SK-N-DZ (cell line): Measurements from ENCODE around the gene NLN.
"Not testable (repeated sequence)": the region's sequence is repeated elsewhere in the genome, so short reads cannot be mapped to it uniquely, and the experiment has no call there.

Experiments
- DNase-seq: peaks from one replicate; pipeline ENCODE4 v3.0.0-alpha.2; 2015; ENCODE audit warnings: low spot score

The NLN gene

GRCh38 chr5:65772963-65773362 is 51.0 kb downstream of the NLN start:
- not testable (repeated sequence) for DNase-seq

- no peak for DNase-seq
Measured at GRCh38 chr5:65774346-65774745, 52.3 kb downstream of the NLN start.

GRCh38 chr5:65775476-65775875 is 53.5 kb downstream of the NLN start:
- DNase-seq, result no peak

GRCh38 chr5:65776441-65777141 is 54.6 kb downstream of the NLN start:
- DNase-seq, result no peak

DNA sequence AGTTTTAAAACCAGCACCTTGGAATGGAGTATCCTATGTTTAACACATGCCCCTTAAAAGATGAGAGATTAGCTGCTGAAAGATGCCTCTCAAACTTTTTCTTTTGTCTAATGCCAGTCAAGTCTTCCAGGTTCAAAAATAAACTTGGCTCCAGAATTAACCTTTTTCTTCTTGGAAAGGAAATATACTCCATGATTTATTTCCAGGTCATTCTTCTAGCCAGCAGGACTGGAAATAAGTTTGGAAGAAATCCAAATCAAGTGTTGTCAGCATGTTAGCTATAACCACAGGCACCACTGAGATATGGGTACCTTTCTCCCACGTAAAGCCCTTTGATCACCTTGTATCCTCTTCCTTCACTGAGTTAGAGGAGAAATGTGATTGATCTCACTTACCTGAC is 56.1 kb downstream of the NLN start:
- no peak for DNase-seq

GRCh38 chr5:65779643-65780042 is 57.6 kb downstream of the NLN start:
- no peak for DNase-seq

- not testable (repeated sequence) for DNase-seq
Measured at GRCh38 chr5:65788296-65788695, 66.3 kb downstream of the NLN start.

GRCh38 chr5:65790371-65791163 is 68.6 kb downstream of the NLN start:
- no peak for DNase-seq

DNA sequence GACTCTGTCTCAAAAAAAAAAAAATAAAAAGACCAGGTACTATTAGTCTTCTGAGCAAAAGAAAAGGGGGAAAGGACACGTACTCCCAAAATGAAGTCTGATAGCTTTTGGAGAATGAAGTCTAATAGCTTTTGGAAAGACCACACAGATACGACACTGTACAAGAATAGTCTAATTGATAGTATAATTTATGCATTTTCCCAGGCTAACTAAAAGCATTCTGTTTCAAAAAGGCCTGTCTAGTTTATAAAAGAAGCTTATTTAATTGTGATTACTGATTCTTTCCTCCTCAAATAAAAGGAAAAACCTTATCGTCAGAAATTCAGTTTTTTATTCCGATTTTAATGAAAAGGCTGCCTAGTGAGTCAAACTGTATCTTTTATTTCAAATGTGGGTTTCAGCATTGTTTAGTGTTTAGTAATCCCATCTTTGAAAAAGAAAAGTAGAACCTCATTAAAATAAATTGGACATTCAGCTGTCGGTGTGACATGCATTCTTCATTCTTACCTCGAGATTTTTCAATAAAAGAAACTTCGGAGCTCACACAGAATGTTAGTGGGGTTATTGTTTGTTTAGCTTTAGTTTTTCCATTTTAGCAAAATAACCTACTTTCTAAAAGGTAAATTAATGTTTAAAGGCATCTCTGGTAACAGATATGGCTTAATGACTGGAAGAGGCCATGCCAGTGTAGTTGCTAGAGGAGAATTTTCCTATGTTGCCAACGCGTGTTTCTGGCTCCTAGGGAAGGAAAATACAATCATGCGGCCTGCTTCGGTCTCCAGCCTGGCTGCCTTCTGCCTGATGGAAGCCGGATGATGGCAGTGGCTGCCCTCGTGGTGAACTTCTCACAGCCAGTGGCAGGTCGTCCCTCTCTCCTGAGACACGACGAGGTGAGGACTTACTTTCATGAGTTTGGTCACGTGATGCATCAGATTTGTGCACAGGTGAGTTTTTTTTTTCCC is 70.0 kb downstream of the NLN start:
- no peak for DNase-seq

DNA sequence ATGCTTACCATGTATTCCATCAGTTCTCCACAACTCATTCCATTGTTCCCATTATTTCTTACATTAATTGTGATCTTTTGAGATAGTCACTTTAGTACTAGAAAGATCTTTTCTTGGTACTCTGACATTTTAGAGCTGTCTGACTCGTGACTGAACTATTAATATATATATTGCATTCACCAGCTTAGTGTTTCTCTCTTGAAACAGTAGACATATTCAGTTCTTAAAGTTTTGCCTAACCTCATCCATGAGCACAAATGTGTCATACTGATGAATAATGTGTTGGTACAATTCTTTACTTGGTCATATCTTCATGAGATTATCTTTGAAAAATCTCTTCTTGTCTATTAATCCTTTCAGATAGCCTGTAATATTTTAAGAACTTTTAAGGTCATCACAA is 74.3 kb downstream of the NLN start:
- no peak for DNase-seq

- DNase-seq, result no peak
Measured at GRCh38 chr5:65796751-65797316, 74.8 kb downstream of the NLN start.

DNA sequence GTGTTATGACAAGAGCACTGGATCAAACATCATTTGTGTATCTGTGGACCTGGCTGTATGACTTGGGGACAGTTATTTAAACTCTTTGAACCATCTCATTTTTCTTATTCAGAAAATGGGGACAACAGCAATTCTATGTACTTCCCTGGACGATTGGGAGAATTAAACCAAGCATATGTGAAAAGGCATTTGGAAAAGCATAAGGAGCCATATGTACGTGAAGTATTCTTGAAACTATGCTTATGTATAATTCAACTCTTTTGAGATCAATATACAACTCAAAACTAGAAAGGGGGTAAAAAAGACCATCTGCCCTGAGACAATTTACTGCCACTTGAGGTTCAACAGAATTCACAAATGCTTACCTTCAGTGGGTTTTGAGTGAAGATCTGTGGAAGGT is 75.5 kb downstream of the NLN start:
- no peak for DNase-seq

- DNase-seq, result no peak
Measured at GRCh38 chr5:65799857-65800256, 77.9 kb downstream of the NLN start.

- no peak for DNase-seq
Measured at GRCh38 chr5:65800775-65801174, 78.8 kb downstream of the NLN start.

DNA sequence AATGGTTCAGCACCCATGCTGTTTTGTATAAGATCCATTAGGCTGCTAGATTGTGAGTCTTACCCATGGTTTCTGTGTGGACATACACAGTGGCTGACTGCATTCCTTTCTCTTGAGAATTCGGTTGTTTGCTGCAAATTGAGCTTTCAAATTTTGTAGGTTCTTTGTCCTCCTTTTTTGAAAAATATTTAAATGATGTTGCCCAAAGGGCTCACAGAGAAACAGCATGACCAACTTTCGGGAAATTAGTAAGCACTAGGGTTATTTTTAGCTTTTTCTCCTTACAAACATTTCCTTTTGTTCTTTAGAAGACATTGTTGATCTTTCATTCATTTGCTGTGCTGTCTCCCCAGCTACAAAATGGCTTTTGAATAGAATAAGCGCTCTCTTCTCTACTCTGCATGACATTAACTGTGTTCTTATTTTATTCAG is 79.4 kb downstream of the NLN start:
- DNase-seq, result no peak

DNA sequence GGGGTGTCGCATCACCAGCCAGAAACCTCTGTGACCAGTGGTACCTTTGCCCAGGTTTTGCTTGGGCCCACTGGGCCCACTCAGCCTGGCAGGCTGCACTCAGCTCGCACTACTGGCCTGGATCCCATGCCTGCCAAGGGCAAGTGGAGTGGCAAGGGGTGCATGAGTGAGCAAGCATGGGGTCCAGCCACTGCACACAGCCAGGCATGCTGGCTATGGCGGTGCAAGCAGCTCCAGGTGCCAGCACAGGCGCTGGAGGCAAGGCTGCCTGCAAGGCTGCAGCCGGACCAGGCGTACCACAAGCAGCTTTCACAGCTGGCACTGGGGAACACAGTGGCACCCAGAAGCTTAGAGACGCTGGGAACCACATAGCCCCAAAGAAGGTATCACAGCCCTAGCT is 80.1 kb downstream of the NLN start:
- no peak for DNase-seq

- no peak for DNase-seq
Measured at GRCh38 chr5:65802820-65803219, 80.8 kb downstream of the NLN start.

DNA sequence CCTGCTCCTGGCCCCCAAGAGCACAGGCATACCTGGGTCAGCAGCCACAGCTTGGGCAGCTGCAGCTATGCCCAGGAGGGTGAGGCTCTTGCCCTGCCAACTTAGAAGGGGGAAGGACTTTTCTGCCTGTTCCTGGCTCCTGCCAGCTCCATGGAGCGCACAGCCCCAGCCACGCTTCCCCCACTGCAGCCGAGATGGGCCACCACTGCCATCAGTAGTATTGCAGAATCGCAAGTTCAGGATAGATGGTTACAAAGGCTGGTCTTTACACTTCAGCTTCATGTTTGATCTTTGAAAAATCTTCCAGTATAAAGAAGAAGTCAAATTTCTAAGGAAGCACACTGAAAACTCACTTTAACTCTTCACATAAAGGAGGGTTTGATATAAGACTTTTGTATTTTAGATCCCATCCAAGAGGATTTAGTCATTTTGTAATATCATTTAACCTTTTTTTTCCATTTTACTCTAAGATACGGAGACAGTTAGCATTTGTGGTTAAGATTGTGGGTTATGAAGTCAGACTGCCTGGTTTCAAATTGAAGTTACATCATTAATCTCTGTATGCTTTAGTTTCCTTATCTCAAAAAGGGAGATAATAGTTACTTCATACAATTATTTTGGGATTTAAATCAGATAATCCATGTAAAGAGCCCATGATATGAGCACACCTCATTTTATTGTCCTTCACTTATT is 81.8 kb downstream of the NLN start:
- DNase-seq, result no peak

- no peak for DNase-seq
Measured at GRCh38 chr5:65805089-65805488, 83.1 kb downstream of the NLN start.

- not testable (repeated sequence) for DNase-seq
Measured at GRCh38 chr5:65807494-65807893, 85.5 kb downstream of the NLN start.

- DNase-seq, result no peak
Measured at GRCh38 chr5:65808251-65808741, 86.3 kb downstream of the NLN start.
